Measurements from ENCODE around the gene PEX1.
A peak's percentile ranks its signal among the peaks of the same experiment; 100 is the strongest.

Gene PEX1

GRCh38 chr7:92528958-92529264, 591 bp upstream of the PEX1 start:
- Histone ChIP-seq H3K9me3 (no peaks in the 10 kb centered on the region), H3K36me3 (replicated peaks) (peaks cover 29% of the 10 kb centered on the region), H3K4me1 (peaks cover 16% of the 10 kb centered on the region), H3K27me3 (ENCODE audit: low read depth) (no peaks in the 10 kb centered on the region), H3K4me3 (peak overlapping the region; percentile 68)
- in situ Hi-C loops (cut with MboI; ENCODE audit: low sequenced_read_pairs) = no loop called here
- no peak for DNase-seq (ENCODE audit: low spot score in 2 of 2)

GRCh38 chr7:92527300-92528187, 776 bp downstream of the PEX1 start:
- peaks cover 16% of the 10 kb centered on the region for H3K36me3 ChIP-seq (replicated peaks)
- in situ Hi-C loops (cut with MboI; ENCODE audit: low sequenced_read_pairs) = no loop called here
- peak; percentile 62 to 74 for DNase-seq (ENCODE audit: low spot score in 2 of 2)
- peaks cover 16% of the 10 kb centered on the region for H3K4me1 ChIP-seq
- peak overlapping the region; percentile 68 for H3K4me3 ChIP-seq
- no peaks in the 10 kb centered on the region for H3K9me3 ChIP-seq
- H3K27me3 ChIP-seq (ENCODE audit: low read depth) = no peaks in the 10 kb centered on the region

GRCh38 chr7:92523110-92523509, 5.2 kb downstream of the PEX1 start:
- Histone ChIP-seq H3K4me3 (no peak overlapping the region), H3K36me3 (replicated peaks) (no peaks in the 10 kb centered on the region), H3K4me1 (peaks cover 11% of the 10 kb centered on the region), H3K9me3 (no peaks in the 10 kb centered on the region), H3K27me3 (ENCODE audit: low read depth) (no peaks in the 10 kb centered on the region)
- DNase-seq (ENCODE audit: low spot score in 2 of 2) = no peak
- in situ Hi-C loops (cut with MboI; ENCODE audit: low sequenced_read_pairs) = no loop called here

GRCh38 chr7:92520024-92520423, 8.3 kb downstream of the PEX1 start:
- H3K9me3 ChIP-seq = no peaks in the 10 kb centered on the region
- no peaks in the 10 kb centered on the region for H3K27me3 ChIP-seq (ENCODE audit: low read depth)
- H3K4me1 ChIP-seq = no peaks in the 10 kb centered on the region
- no peak for DNase-seq (ENCODE audit: low spot score in 2 of 2)
- no peak overlapping the region for H3K4me3 ChIP-seq
- peaks cover 3% of the 10 kb centered on the region; the same call in 1 of the 2 replicates for H3K36me3 ChIP-seq (replicated peaks)
- in situ Hi-C loops (cut with MboI; ENCODE audit: low sequenced_read_pairs) = no loop called here

- Histone ChIP-seq H3K27me3 (ENCODE audit: low read depth) (no peaks in the 10 kb centered on the region), H3K4me3 (no peak overlapping the region), H3K4me1 (no peaks in the 10 kb centered on the region), H3K36me3 (replicated peaks) (peaks cover 7% of the 10 kb centered on the region), H3K9me3 (no peaks in the 10 kb centered on the region)
- no peak for DNase-seq (ENCODE audit: low spot score in 2 of 2)
- in situ Hi-C loops (cut with MboI; ENCODE audit: low sequenced_read_pairs) = no loop called here
Measured at GRCh38 chr7:92517631-92518030, 10.7 kb downstream of the PEX1 start.

- H3K9me3 ChIP-seq = no peaks in the 10 kb centered on the region
- no peak overlapping the region for H3K4me3 ChIP-seq
- no peaks in the 10 kb centered on the region for H3K27me3 ChIP-seq (ENCODE audit: low read depth)
- no peaks in the 10 kb centered on the region for H3K4me1 ChIP-seq
- H3K36me3 ChIP-seq (replicated peaks) = peaks cover 7% of the 10 kb centered on the region
- DNase-seq (ENCODE audit: low spot score in 2 of 2) = no peak
- in situ Hi-C loops (cut with MboI; ENCODE audit: low sequenced_read_pairs) = no loop called here
Measured at GRCh38 chr7:92513167-92513902, 15.0 kb downstream of the PEX1 start.

GRCh38 chr7:92508946-92509345, 19.4 kb downstream of the PEX1 start:
- no peaks in the 10 kb centered on the region for H3K9me3 ChIP-seq
- peaks cover 5% of the 10 kb centered on the region for H3K36me3 ChIP-seq (replicated peaks)
- in situ Hi-C loops (cut with MboI; ENCODE audit: low sequenced_read_pairs) = no loop called here
- H3K27me3 ChIP-seq (ENCODE audit: low read depth) = no peaks in the 10 kb centered on the region
- H3K4me1 ChIP-seq = no peaks in the 10 kb centered on the region
- DNase-seq (ENCODE audit: low spot score in 2 of 2) = no peak
- H3K4me3 ChIP-seq = no peak overlapping the region

GRCh38 chr7:92506363-92506762, 22.0 kb downstream of the PEX1 start:
- no peaks in the 10 kb centered on the region for H3K4me1 ChIP-seq
- in situ Hi-C loops (cut with MboI; ENCODE audit: low sequenced_read_pairs) = no loop called here
- no peak overlapping the region for H3K4me3 ChIP-seq
- DNase-seq (ENCODE audit: low spot score in 2 of 2) = no peak
- no peaks in the 10 kb centered on the region for H3K36me3 ChIP-seq (replicated peaks)
- H3K27me3 ChIP-seq (ENCODE audit: low read depth) = no peaks in the 10 kb centered on the region
- H3K9me3 ChIP-seq = no peaks in the 10 kb centered on the region

GRCh38 chr7:92504563-92504962, 23.8 kb downstream of the PEX1 start:
- Histone ChIP-seq H3K9me3 (no peaks in the 10 kb centered on the region), H3K36me3 (replicated peaks) (no peaks in the 10 kb centered on the region), H3K27me3 (ENCODE audit: low read depth) (no peaks in the 10 kb centered on the region), H3K4me3 (no peak overlapping the region), H3K4me1 (no peaks in the 10 kb centered on the region)
- no peak for DNase-seq (ENCODE audit: low spot score in 2 of 2)
- in situ Hi-C loops (cut with MboI; ENCODE audit: low sequenced_read_pairs) = no loop called here

- in situ Hi-C loops (cut with MboI; ENCODE audit: low sequenced_read_pairs) = no loop called here
- H3K4me1 ChIP-seq = no peaks in the 10 kb centered on the region
- DNase-seq (ENCODE audit: low spot score in 2 of 2) = no peak
- no peaks in the 10 kb centered on the region for H3K27me3 ChIP-seq (ENCODE audit: low read depth)
- no peak overlapping the region for H3K4me3 ChIP-seq
- H3K9me3 ChIP-seq = no peaks in the 10 kb centered on the region
- H3K36me3 ChIP-seq (replicated peaks) = peaks cover 4% of the 10 kb centered on the region; the same call in 1 of the 2 replicates
Measured at GRCh38 chr7:92503767-92504166, 24.6 kb downstream of the PEX1 start.

GRCh38 chr7:92498557-92498956, 29.8 kb downstream of the PEX1 start:
- DNase-seq (ENCODE audit: low spot score in 2 of 2) = no peak
- Histone ChIP-seq H3K4me1 (no peaks in the 10 kb centered on the region), H3K36me3 (replicated peaks) (peaks cover 7% of the 10 kb centered on the region), H3K9me3 (no peaks in the 10 kb centered on the region), H3K4me3 (no peak overlapping the region), H3K27me3 (ENCODE audit: low read depth) (no peaks in the 10 kb centered on the region)
- in situ Hi-C loops (cut with MboI; ENCODE audit: low sequenced_read_pairs) = no loop called here

- H3K4me3 ChIP-seq = no peak overlapping the region
- no peaks in the 10 kb centered on the region for H3K9me3 ChIP-seq
- DNase-seq (ENCODE audit: low spot score in 2 of 2) = no peak
- in situ Hi-C loops (cut with MboI; ENCODE audit: low sequenced_read_pairs) = no loop called here
- H3K36me3 ChIP-seq (replicated peaks) = peaks cover 15% of the 10 kb centered on the region
- H3K4me1 ChIP-seq = no peaks in the 10 kb centered on the region
- no peaks in the 10 kb centered on the region for H3K27me3 ChIP-seq (ENCODE audit: low read depth)
Measured at GRCh38 chr7:92496876-92497275, 31.4 kb downstream of the PEX1 start.

- Histone ChIP-seq H3K36me3 (replicated peaks) (peaks cover 38% of the 10 kb centered on the region), H3K4me3 (no peak overlapping the region), H3K9me3 (no peaks in the 10 kb centered on the region), H3K4me1 (no peaks in the 10 kb centered on the region), H3K27me3 (ENCODE audit: low read depth) (no peaks in the 10 kb centered on the region)
- no peak for DNase-seq (ENCODE audit: low spot score in 2 of 2)
- in situ Hi-C loops (cut with MboI; ENCODE audit: low sequenced_read_pairs) = no loop called here
Measured at GRCh38 chr7:92489634-92490033, 38.7 kb downstream of the PEX1 start.

- no peaks in the 10 kb centered on the region for H3K27me3 ChIP-seq (ENCODE audit: low read depth)
- DNase-seq (ENCODE audit: low spot score in 2 of 2) = no peak
- no peaks in the 10 kb centered on the region for H3K9me3 ChIP-seq
- no peaks in the 10 kb centered on the region for H3K4me1 ChIP-seq
- H3K4me3 ChIP-seq = no peak overlapping the region
- in situ Hi-C loops (cut with MboI; ENCODE audit: low sequenced_read_pairs) = no loop called here
- H3K36me3 ChIP-seq (replicated peaks) = peaks cover 37% of the 10 kb centered on the region
Measured at GRCh38 chr7:92487804-92488203, 40.5 kb downstream of the PEX1 start.
